ENCODE data around the gene LSM8.
"Not testable (repeated sequence)": the region's sequence is repeated elsewhere in the genome, so short reads cannot be mapped to it uniquely, and the experiment has no call there.

LSM8 gene

DNA sequence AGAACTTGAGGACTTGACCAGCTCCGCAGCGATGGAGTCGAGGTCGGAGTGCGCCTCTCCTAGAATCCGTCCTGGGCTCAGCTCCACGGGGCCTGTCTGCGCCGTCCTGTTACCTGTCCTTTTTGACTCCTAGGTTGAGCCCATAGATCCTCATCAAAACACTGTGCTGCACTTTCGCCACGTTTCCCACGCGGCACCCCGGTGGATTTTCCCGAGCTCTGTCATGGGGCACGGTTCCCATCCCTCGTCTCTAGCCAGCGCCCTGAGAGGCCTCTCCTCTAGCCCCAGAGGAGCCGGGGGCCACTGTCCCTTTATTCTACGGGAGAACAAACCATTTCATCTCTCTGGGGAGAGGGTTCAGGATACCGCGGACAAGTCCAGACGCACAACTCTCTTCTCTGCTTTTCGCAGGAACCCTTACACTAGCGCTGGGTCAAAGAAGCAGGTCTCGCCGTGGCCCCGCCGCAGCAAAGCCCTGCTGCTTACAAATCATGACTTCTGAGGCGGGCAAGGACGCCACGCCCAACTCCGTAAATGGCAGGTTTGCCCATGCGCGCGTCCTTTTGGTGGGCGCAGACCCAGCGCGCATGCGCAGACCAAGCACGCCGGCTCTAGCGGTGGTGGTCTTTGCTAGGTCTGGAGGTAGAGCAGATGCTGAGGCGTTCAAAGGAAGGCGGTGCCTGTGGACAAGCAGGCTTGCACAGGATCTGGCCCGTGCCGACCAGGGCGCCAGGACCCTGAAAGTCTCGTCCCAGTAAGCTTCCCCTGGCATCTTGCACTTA is 30.3 kb downstream of the LSM8 start:
- peak; percentile 35 for DNase-seq

- no peak for DNase-seq
Measured at GRCh38 chr7:118214833-118215182, 30.8 kb downstream of the LSM8 start.

GRCh38 chr7:118217210-118217619 is 33.3 kb downstream of the LSM8 start:
- DNase-seq = no peak

- no peak for DNase-seq
Measured at GRCh38 chr7:118218413-118219156, 34.6 kb downstream of the LSM8 start.

DNA sequence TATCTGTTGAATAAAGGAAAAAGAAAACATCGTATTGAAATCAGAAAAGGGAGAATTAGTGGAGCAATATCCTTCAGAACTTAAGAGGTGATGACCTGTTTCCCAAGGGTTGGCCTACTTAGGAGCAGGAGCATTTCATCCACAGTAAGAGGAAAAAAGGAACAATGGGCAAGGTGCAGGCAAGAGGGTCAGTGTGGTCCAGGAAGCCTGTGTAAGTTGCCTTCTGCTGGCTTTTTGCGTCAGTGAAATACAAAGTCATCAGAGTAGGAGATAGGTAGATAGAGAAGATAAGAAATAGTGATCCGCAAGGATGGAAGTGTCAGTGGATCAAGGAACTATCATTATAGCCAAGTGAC is 35.2 kb downstream of the LSM8 start:
- no peak for DNase-seq

GRCh38 chr7:118220583-118220982 is 36.6 kb downstream of the LSM8 start:
- no peak for DNase-seq

DNA sequence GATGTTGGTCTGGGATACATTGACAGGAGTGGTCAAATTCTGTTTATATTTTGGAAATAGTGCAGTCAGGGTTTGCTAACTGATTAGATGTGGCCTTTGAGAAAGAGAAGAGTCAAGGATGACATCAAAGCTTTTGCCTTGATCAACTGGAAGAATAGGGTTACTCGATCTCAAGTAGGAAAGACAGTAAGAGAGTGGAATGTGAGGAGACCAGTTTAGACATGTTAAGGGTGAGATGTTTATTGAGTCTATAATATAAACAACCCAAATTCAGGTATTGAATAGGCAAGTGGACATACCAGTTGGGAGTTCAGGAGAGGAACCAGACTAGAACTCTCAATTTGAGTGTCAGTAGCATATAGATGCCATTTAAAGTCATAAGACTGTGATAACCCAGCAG is 38.6 kb downstream of the LSM8 start:
- DNase-seq = no peak

- no peak for DNase-seq
Measured at GRCh38 chr7:118224521-118224920, 40.6 kb downstream of the LSM8 start, which contains the start of gene ANKRD7. ANKRD7 (plus strand) TSS chr7:118224704; CDS start chr7:118224831, 127 bp downstream.

GRCh38 chr7:118232837-118233236 is 48.9 kb downstream of the LSM8 start:
- DNase-seq = peak; percentile 42

- DNase-seq = no peak
Measured at GRCh38 chr7:118233799-118234198, 49.8 kb downstream of the LSM8 start.

DNA sequence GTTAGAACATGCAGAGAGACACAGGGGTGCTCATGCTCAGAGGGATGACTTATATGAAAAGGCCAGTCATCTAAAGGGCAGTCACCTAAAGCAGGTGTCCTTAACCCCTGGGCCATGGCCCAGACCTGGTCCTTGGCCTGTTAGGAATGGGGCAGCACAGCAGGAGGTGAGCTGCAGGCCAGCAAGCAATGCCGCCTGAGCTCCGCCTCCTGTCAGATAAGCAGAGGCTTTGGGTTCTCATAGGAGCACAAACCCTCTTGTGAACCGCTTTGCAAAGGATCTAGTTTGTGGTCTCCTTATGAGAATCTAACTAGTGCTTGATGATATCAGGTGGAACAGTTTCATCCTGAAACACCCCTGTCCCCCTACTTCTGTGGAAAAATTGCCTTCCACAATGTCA is 55.0 kb downstream of the LSM8 start:
- no peak for DNase-seq

DNA sequence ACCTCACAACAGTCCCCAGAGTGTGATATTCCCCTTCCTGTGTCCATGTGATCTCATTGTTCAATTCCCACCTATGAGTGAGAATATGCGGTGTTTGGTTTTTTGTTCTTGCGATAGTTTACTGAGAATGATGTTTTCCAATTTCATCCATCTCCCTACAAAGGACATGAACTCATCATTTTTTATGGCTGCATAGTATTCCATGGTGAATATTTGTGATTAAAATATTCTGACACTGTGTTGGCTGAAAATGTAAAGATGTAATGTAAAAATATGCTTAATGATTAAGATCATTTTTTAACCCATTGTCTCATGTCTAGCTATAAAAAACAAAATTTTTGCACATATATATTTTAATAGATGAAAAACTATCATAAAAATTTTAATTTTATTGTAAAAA is 56.4 kb downstream of the LSM8 start:
- not testable (repeated sequence) for DNase-seq

Measured in NCI-H226 (cell line).